Measurements from ENCODE around the gene BARHL2.

DNA sequence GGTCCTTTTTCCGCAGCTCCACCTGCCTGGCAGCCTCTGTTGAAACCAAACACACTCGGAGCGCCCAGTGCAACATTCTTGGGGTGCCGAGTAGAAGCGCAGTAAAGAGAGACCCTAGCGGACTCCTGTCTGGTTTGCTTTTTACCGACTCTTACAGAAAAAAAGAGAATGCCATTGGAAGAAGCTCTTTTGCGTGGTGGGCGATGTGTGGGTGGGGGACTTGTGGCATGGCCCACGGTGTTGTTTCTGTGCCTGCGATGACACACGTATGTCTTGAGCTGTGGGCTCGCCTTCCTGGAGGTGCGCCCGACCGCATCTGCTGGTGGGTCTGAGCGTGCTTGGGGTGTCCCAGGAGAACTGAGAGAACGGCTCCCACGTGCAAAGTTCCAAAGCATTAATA, 7.3 kb upstream of the BARHL2 start:
- TF ChIP-seq, protein P1, sequence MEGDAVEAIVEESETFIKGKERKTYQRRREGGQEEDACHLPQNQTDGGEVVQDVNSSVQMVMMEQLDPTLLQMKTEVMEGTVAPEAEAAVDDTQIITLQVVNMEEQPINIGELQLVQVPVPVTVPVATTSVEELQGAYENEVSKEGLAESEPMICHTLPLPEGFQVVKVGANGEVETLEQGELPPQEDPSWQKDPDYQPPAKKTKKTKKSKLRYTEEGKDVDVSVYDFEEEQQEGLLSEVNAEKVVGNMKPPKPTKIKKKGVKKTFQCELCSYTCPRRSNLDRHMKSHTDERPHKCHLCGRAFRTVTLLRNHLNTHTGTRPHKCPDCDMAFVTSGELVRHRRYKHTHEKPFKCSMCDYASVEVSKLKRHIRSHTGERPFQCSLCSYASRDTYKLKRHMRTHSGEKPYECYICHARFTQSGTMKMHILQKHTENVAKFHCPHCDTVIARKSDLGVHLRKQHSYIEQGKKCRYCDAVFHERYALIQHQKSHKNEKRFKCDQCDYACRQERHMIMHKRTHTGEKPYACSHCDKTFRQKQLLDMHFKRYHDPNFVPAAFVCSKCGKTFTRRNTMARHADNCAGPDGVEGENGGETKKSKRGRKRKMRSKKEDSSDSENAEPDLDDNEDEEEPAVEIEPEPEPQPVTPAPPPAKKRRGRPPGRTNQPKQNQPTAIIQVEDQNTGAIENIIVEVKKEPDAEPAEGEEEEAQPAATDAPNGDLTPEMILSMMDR (IDR thresholded peaks at IDR 0.05), result no peak
- TF ChIP-seq POLR2A (IDR thresholded peaks at IDR 0.05), result no peak

Data from heart left ventricle (tissue), 13 donors.